HepG2 (cell line): ENCODE data around the gene TULP4. TPM values are rescaled to one million over a fixed set of nuclear protein-coding genes. Genes with fewer than 3 reads are reported as not detected.

Source experiments
- FOXO1 ChIP-seq: sonication (generic); formaldehyde crosslinking; IDR thresholded peaks from 2 replicates; pipeline ENCODE4 v1.4.0; 2020; ENCODE audit warnings: missing genetic modification reagents
- HDAC1 ChIP-seq: sonication (generic); formaldehyde crosslinking; IDR thresholded peaks from 2 replicates; pipeline ENCODE4 v1.5.1; 2020; ENCODE audit warnings: mild to moderate bottlenecking, missing genetic modification reagents
- HIC2 ChIP-seq: sonication (generic); formaldehyde crosslinking; IDR thresholded peaks from 2 replicates; pipeline ENCODE4 v1.9.0; 2022; ENCODE audit warnings: low read depth, missing genetic modification reagents
- RFXANK ChIP-seq: IDR thresholded peaks from 2 replicates; pipeline ENCODE4 v1.6.1; 2016
- ZBTB21 ChIP-seq: sonication (generic); formaldehyde crosslinking; IDR thresholded peaks from 2 replicates; pipeline ENCODE4 v1.4.0; 2020; ENCODE audit warnings: missing genetic modification reagents
- ZHX2 ChIP-seq, 2 experiments: sonication (generic) in 1 of 2; formaldehyde crosslinking in 1 of 2; IDR thresholded peaks; 2 replicates each; pipeline versions ENCODE4 v1.6.1 to v1.9.0; 2014 to 2022; ENCODE audit warnings: antibody characterized with exemption in 1 of 2, borderline replicate concordance in 1 of 2, inconsistent platforms in 1 of 2, low read depth in 1 of 2, missing genetic modification reagents in 1 of 2
- ZIK1 ChIP-seq: sonication (generic); formaldehyde crosslinking; IDR thresholded peaks from 2 replicates; pipeline ENCODE4 v1.5.0; 2020; ENCODE audit warnings: mild to moderate bottlenecking, low read depth, missing genetic modification reagents, borderline replicate concordance
- polyA plus RNA-seq, 8 experiments: library from polyadenylated mRNA; depleted of rRNA in 3 of 8; stranded (reverse) in 7 of 8; unstranded in 1 of 8; fragments of >200 nt; fragmentation: Illumina TruSeq in 4 of 8; extraction: Trizol in 4 of 8; gene quantifications; 2 replicates each; pipeline versions ENCODE4 v1.2.1 to v1.2.3, GENCODE V29; 2011 to 2016; ENCODE audit warnings: low read depth in 4 of 8, missing spikeins in 1 of 8, mixed read lengths in 1 of 8; ENCODE audit not compliant: insufficient read depth in 1 of 8
- total RNA-seq, 5 experiments: library from RNA; depleted of rRNA; stranded (reverse); fragments of >200 nt; fragmentation: Illumina TruSeq; extraction: Trizol; gene quantifications; 2 replicates each; pipeline ENCODE4 v1.2.3, GENCODE V29; 2016; ENCODE audit warnings: low read depth in 1 of 5

The TULP4 gene
- total and polyA plus RNA-seq, 2 of the 13 experiments (the other 11 are each of a cell fraction or from before 2014, with no cell fraction given), result 21.1 to 122 TPM

GRCh38 chr6:158311193-158311592 lies 1.1 kb upstream of the TULP4 start (continued):
- TF ChIP-seq ZIK1 (CRISPR knock-in tag) (no peak), HIC2 (no peak), ZHX2 (IDR thresholded peaks at IDR 0.05; ENCODE audit: low read depth) (no peak), ZHX2 (CRISPR knock-in tag; IDR thresholded peaks at IDR 0.05; ENCODE audit: borderline replicate concordance) (no peak), RFXANK (no peak), FOXO1 (CRISPR knock-in tag) (no peak), HDAC1 (CRISPR knock-in tag) (no peak), ZBTB21 (no peak)
- TF ChIP-seq, all 625 proteins: peak for 0
